Adipose tissue (tissue), 3 donors: ENCODE results near the gene KIAA1217. TPM values are rescaled to one million over a fixed set of nuclear protein-coding genes. Genes with fewer than 3 reads are reported as not detected.
"Not testable (repeated sequence)": the region's sequence is repeated elsewhere in the genome, so short reads cannot be mapped to it uniquely, and the experiment has no call there.

ENCODE experiments used
- H3K27ac ChIP-seq: one replicate; pipeline ENCODE4 v1.5.1; 2013; ENCODE audit warnings: low read depth, low read length
- WGBS, 3 donors: extraction: QIAGEN DNeasy Blood & Tissue Kit; methylation state at CpG; one replicate each; pipeline ENCODE4 v1.1.7; 2013; 5-methylcytosine and 5-hydroxymethylcytosine counted together
- polyA plus RNA-seq, 3 donors: library from polyadenylated mRNA; stranded (reverse); fragments of 200-250 nt; gene quantifications; one replicate each; pipeline ENCODE4 v1.2.3, GENCODE V29; 2013
- donor health status: healthy with polysubstance abuse.
- donor health status: Bipolar disorder and iron deficiency.
- donor health status: healthy.

The KIAA1217 gene
- polyA plus RNA-seq, 3 donors: 5.9 to 18.7 (median 13.3) TPM

DNA sequence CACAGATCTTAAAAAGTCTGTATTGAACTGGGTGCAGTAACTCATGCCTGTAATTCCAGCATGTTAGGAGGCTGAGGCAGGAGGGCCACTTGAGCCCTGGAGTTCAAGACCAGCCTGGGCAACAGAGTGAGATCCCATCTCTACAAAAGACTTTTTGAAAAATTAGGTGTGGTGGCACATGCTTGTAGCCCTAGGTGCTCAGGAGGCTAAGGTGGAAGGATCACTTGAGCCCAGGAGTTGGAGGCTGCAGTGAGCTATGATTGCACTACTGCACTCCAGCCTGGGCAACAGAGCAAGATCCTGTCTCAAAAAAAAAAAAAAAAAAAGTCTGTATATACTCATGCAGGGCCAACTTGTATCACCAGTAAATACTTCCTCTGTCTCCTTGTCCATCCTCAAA, 273.8 kb downstream of the KIAA1217 start:
- not testable (repeated sequence) for H3K27ac ChIP-seq

DNA sequence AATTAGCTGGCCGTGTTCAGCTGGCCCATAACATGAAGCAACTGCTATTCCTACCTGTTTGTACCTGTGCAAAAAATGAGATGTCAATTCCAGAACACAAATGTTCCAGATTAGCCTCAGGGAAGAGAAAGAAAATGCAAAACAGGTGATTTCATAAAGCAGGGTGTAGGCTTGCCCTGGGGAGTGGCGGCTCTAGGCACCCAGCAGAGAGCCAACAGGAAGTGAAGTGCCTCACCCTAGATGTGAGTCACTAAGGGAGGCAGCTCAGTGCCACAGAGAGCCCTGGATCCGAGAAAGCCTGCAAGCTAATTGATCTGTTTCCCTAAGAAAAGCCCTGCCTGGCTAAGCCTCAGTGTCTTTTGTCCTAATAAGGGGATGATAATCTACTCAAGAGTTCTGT, 274.8 kb downstream of the KIAA1217 start:
- no peak overlapping the region for H3K27ac ChIP-seq
- WGBS, 3 donors: 53 to 61% (median 55%) methylated on average over 3 of the region's 3 CpGs

DNA sequence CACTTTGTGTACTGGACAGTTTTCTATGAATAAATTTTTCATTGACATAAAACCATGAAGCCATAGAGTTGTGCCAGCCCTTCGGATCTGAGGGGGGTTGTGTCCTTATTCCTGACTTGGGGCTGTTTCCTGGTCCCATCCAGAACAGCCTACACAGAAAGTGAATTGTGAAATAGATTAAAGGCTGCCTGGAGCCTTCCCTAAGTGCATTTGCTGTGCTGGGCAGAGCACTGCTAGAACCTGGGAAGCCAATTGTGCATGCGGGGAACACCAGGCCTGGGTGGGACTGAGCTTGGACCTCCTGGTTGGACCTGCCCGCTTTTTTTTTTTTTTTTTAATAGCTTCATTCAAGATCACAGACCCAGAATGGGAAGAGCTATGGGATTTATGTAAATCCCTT, 275.8 kb downstream of the KIAA1217 start:
- WGBS, 3 donors: 72 to 89% (median 81%) methylated on average over 3 of the region's 3 CpGs
- no peak overlapping the region for H3K27ac ChIP-seq

DNA sequence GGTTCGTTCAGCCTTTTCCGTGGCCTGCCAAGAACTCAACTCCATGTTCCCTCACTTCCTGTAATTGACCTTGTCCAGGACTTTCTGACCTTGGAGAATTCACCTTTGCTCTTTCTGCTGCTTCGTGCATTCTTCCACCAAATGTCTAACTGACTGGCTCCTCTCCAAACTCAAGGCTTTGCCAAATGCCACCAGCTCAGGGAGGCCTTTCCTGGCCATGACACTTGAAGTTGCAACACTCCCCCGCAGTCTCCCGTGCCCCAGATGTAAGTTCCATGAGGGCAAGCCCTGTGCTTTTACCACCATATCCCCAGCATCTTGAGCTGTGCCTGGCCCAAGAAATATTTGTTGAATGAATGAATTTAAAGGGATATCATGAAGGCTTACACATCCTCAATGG, 276.4 kb downstream of the KIAA1217 start:
- no peak overlapping the region for H3K27ac ChIP-seq
- WGBS, 3 donors: 47 to 78% (median 72%) methylated on average over 5 of the region's 5 CpGs

DNA sequence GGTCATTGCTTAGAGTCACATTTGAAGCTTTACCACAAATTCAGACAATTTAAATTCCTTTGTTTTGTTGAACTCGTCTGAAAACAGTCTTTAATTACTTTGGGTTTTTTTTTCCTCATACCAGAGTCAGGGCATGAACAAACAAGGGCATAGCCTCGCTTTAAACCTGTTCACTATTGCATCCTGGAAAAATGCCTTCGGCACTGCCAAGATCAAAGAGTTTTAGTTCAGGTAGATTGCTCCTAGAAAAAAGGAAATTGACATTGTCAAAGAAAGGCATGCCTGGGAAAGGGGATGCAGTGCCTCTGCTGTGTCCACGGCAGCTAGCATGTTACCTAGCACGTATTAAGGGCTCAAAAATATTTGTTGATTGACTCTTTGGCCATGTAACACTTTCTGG, 279.7 kb downstream of the KIAA1217 start:
- no peak overlapping the region for H3K27ac ChIP-seq
- 51 to 80% (median 72%) methylated on average over 5 of the region's 5 CpGs for WGBS, 3 donors

DNA sequence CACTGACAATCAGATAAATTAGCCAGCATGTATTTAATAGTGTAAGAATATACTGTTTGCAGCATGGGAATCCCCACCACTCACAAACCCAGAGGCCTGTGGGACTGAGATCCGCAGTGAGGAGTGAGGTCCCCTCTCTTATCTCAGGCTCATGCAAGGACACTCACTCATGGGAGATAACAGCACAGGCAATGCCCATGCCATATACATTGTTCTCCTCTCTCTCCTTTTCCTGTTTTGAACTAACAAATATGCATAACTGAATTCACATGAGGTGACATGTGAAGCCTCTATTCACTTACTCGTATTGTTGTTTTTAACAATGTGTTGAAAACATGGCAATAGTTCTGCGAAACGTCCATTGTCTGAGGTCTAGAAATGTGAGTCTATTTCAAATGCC, 284.2 kb downstream of the KIAA1217 start:
- H3K27ac ChIP-seq: no peak overlapping the region
- 73 to 88% (median 85%) methylated on average over 4 of the region's 4 CpGs for WGBS, 3 donors

DNA sequence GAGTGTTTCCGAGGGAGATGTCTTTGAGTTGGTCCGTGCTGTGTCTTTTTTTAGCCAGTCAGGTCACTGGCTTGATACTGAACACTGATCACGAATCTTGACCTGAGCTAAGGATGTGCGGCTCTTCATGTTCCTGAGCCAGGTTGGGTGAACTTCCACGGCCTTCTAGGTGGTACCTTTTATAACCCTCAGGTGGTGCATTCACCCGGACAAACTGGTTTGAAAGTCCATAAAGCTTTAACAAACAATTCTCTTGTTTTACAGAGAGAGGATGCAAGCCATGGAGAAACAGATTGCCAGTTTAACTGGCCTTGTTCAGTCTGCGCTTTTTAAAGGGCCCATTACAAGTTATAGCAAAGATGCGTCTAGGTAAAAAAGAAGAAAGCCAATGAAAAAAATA, 285.3 kb downstream of the KIAA1217 start:
- H3K27ac ChIP-seq: no peak overlapping the region
- WGBS, 3 donors: 83 to 92% (median 88%) methylated on average over 8 of the region's 8 CpGs

DNA sequence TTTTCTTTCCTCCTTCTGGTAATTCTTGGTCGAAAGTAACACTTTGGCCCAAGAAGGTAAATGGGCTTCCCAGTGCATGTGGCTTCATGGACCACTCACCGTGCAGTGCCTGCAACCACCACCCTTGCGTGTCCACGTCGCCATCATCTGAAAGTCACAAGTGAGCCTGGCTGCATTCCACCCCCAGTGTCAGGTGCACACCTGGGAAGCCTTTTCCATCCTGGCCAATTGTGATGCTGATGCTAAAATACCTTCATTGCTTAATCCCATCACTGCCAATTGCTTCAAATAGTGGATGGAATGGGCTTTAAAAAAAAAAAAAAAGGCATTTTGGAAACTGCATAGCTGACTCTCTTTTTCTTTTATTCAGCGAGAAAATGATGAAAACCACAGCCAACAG, 285.8 kb downstream of the KIAA1217 start:
- WGBS, 3 donors: 93 to 95% (median 93%) methylated on average over 6 of the region's 6 CpGs
- no peak overlapping the region for H3K27ac ChIP-seq

DNA sequence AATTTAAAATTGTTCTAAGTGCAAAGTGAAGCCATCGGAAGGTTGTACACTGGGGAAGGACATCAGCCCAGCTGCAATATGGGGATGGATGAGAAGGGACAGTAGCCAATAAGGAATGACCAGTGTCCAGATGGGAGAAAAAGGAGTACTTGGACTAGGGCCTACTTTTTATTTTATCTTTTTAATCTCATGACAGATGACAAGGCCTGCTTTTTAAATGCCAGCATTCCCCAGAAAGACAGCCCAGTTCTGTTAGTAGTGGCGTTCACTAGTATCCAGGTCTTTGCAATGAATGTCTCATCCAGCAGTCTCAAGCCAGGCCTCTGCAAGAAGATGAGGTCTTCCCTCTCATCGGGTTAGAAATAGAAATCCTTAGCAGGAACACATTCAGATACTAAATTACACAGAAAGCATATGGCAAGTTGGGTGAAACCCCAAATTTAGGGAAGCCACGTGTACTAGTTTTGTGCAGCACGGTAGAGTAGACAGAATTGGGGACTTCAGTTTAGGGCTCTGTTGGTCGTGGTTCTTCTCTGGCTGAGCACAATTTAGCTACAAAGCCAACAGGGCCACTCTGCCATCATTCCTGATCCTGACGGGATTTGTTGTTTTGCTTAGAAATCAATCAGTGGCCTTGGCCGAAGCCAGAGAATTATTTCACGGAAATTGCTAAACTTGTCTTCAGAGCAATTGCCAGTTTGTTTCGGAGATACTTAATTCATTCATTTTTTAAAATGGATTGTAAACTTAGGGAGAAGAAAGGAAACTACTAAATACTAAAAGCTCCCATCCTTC, 286.9 kb downstream of the KIAA1217 start:
- no peak overlapping the region for H3K27ac ChIP-seq
- WGBS, 3 donors: 73 to 81% (median 74%) methylated on average over 10 of the region's 10 CpGs

DNA sequence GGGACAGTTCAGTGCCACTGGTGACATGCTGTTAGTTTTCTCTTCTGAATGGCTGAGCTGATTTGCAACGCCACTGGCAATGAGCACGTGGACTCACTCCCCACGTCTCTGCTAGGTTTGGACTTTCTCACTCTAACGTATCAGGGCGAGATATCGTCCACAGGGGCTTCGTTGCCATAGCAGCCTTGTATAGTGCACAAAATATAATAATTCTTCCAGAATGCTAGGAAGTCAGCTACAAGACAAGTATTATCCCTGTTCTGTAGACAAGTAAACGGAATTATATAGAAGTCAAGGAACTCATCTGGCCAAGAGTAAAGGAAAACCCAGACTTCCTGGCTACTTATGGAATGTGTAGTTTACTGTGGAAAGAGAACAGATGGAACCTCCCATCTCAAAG, 288.0 kb downstream of the KIAA1217 start:
- 67 to 77% (median 67%) methylated on average over 8 of the region's 8 CpGs for WGBS, 3 donors
- H3K27ac ChIP-seq: no peak overlapping the region

DNA sequence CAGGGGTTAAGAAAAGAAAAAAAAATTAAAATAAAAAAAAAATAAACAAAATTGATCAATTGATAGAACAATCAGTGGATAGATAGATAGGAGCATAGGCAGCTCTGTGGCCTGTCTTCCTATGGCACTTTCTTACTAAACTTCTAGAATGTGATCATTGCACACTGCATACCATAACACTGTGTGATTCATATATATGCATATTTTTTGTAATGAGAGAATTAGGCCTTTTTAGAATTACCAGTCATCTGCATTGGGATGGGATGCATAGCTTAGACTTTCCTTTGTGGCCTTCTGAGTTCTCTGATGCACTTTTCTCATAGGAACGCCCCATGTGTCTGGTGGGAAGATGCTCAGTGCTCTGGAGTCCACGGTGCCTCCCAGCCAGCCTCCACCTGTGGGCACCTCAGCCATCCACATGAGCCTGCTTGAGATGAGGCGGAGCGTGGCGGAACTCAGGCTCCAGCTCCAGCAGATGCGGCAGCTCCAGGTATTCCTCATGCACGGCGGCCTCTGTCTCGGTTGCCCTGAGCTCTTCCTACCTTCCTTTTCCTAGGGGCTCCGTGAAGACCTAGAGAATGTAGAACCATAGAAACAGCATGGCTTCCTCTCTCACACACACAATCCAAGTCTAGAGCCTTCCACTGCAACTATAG, 292.2 kb downstream of the KIAA1217 start:
- H3K27ac ChIP-seq: no peak overlapping the region
- WGBS, 3 donors: 91 to 99% (median 92%) methylated on average over 10 of the region's 10 CpGs

DNA sequence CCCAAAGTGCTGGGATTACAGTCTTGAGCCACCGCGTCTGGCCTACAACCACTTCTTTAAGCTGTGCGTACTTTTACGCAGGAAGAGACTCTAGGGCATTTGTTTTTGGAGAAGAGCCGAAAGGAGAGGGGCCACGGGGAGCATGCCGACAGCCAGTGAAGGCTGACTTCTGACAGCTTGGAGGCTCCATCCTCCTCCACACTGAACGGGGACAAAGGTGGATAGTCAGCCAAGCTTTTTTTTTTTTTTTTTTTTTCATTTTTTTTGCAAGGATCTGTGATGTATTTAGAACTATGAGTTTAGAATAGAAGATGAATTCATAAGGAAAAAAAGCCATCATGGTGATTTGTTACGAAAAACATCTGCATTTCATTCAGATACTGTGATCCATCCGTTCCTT, 293.1 kb downstream of the KIAA1217 start:
- 82 to 95% (median 85%) methylated on average over 10 of the region's 10 CpGs for WGBS, 3 donors

DNA sequence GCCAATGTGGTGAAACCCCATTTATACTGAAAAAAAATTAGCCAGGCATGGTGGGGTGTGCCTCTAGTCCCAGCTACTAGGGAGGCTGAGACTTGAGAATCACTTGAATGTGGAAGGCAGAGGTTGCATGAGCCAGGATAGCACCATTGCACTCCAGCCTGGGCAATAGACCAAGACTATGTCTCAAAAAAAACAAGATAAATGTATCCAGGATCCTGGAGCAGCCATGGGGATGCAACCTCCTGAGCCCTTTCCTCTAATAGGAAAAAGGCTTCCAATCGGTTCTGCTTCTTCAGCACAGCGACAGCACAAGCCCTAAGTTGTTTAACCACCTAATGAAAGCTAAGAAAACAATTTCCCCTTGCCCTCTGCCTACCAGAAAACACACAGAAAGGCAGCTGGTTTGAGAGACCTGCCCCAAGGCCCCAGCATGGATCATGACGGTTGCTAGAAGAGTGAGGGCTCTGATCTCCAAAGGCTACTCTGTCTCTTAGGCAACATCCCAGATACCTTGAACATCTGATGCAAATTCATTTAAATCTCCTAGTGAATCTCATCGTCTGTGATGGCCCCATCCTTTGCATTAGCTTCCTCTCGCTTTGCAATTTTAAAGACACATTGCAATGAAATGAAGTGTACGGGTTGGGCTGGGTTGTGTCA, 294.0 kb downstream of the KIAA1217 start:
- WGBS, 3 donors: 67 to 82% (median 73%) methylated on average over 6 of the region's 6 CpGs
- no peak overlapping the region for H3K27ac ChIP-seq

More for the DNA sequence above, 293.1 kb downstream of the KIAA1217 start:
- no peak overlapping the region for H3K27ac ChIP-seq

DNA sequence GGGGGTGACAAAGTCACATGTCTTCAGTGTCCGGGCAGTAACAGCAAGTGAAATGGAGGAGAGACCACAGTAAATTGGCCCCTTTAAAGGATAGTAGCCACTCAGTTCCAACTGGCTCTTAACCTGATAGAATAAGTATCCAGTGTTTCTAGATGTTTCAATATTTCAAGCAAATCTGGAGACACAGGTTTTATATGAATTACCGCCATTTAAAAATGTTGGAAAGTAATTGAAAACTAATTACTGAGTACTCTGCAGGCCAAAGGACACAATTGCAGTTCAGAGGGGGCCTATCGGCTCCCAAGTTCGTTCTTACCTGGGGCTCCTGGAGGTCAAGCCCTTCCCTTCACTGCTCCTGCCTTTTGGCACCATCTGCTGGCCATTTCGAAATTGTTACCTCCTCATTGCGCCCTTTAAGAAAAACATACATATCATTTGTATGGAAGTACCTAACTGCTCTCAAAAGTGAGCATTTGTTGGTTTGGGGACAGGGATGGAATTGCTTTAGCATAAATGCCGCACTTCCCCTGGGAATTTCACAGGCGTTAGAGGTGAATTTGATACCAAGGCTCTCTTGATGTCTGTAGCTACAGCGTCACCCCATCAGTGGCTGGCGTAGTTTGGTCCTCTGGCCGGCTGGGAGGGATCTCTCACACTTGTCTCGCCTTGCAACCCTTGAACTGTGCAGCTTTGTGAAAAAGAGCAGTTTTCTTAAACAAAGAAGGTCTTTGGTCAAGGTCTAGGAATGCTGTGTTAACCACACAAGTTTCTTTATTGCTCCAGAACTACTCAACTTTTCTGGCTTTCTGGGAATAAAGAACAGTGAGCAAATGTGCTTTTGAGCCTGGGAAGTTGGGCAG, 294.8 kb downstream of the KIAA1217 start:
- no peak overlapping the region for H3K27ac ChIP-seq
- 52 to 59% (median 59%) methylated on average over 12 of the region's 12 CpGs for WGBS, 3 donors

DNA sequence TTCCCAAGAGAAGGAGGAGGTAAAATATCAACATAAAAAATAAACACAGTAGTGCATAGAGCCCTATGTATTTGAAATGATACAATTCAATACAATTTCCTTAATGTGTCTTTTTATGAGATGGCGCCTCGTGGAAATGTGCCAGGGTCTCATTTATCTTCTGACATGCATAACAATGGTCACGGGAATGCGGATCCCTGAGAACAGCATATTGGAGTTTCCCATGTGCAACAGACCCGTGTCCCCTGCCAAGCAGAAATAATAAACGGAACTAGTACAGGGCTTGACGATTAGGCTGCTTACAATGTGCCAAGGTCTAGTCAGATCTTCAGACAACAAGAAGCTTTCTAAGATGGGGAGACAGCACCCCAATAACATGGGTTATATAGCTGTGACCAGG, 296.8 kb downstream of the KIAA1217 start:
- no peak overlapping the region for H3K27ac ChIP-seq
- WGBS, 3 donors: 44 to 69% (median 68%) methylated on average over 7 of the region's 7 CpGs

DNA sequence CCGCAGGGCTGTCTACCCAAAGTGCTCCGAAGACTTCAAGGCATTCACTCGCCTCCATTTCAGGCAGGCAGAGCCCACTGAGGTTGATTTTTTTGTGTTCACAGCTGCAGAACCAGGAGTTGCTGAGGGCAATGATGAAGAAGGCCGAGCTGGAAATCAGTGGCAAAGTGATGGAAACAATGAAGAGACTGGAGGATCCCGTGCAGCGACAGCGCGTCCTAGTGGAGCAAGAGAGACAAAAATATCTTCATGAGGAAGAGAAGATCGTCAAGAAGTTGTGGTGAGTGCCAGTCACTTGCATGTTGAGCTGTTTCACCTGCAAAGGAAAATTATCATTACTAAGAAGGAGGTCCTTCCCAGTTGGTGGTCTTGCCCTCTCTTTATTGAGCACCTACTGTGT, 304.2 kb downstream of the KIAA1217 start:
- no peak overlapping the region for H3K27ac ChIP-seq
- 80 to 82% (median 80%) methylated on average over 9 of the region's 9 CpGs for WGBS, 3 donors

DNA sequence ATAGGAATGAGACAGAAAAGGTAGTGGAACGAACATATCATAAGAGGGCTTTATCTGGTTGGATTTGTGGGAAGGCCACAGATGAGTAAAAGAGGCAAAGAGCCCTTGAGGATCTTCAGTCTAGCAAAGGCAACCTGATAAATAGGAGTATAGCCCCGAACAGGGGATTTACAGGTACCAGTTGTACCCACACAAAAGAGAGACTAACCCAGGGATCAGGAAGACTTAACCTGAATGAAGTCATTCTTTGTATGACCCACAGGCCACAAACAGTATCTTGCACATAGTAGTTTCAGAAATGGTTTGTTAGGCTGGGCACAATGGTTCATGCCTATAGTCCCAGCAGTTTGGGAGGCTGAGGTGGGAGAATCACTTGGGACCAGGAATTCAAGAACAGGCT, 306.5 kb downstream of the KIAA1217 start:
- H3K27ac ChIP-seq: no peak overlapping the region
- WGBS, 3 donors: 89 to 92% (median 91%) methylated on average over 2 of the region's 2 CpGs

DNA sequence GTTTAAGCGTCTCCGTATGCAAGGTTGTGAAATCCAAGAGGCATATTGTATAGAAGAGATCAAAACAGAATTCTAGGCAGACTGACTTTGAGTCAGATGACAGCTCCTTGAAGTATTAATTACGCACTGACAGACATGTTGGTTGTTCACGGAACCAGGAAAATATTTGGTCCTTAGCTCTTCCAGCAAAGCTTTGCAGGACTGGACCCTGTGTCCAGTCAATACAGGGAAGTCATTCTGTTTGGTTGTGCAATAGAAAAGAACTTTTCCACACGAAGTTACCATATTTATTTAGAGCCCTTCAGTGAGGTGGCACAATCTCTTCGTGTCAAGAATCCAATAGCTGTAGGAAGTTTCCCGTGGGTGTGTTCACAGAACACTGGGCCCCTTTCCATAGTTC, 309.5 kb downstream of the KIAA1217 start:
- no peak overlapping the region for H3K27ac ChIP-seq
- 65 to 72% (median 68%) methylated on average over 7 of the region's 7 CpGs for WGBS, 3 donors
